Karpas-422 (cell line): Measurements from ENCODE around the gene SCAMP5. TPM values are rescaled to one million over a fixed set of nuclear protein-coding genes. Genes with fewer than 3 reads are reported as not detected.

ENCODE experiments used
- DNase-seq: peaks from one replicate; pipeline ENCODE4 v3.0.0-alpha.2; 2015
- H2AFZ ChIP-seq: fragments of 200-600 bp; sonication (generic); 2 replicates; pipeline ENCODE4 v1.6.1; 2014; ENCODE audit warnings: antibody characterized with exemption, low read length, mixed read lengths
- H3K27ac ChIP-seq: fragments of 200-600 bp; sonication (generic); 2 replicates; pipeline ENCODE4 v1.5.1; 2014; ENCODE audit warnings: mild to moderate bottlenecking, low read length, moderate library complexity
- H3K27me3 ChIP-seq: fragments of 200-600 bp; sonication (generic); 2 replicates; pipeline ENCODE4 v1.6.1; 2014; ENCODE audit warnings: low read length, mixed read lengths
- H3K36me3 ChIP-seq: fragments of 200-600 bp; sonication (generic); 2 replicates; pipeline ENCODE4 v1.6.1; 2014; ENCODE audit warnings: low read length, mixed read lengths; ENCODE audit not compliant: insufficient read depth
- H3K4me1 ChIP-seq: fragments of 200-600 bp; sonication (generic); 2 replicates; pipeline ENCODE4 v1.6.1; 2014; ENCODE audit warnings: mild to moderate bottlenecking, low read length, mixed read lengths
- H3K4me2 ChIP-seq: fragments of 200-600 bp; sonication (generic); 2 replicates; pipeline ENCODE4 v1.6.1; 2014; ENCODE audit warnings: low read length, low read depth, mild to moderate bottlenecking; ENCODE audit not compliant: poor library complexity, severe bottlenecking
- H3K4me3 ChIP-seq: fragments of 200-600 bp; sonication (generic); 2 replicates; pipeline ENCODE4 v1.5.1; 2014; ENCODE audit warnings: mild to moderate bottlenecking, antibody characterized with exemption, low read length, mixed read lengths
- H3K79me2 ChIP-seq: fragments of 200-600 bp; sonication (generic); 2 replicates; pipeline ENCODE4 v1.6.1; 2014; ENCODE audit warnings: mild to moderate bottlenecking, low read length, mixed read lengths
- H3K9ac ChIP-seq: fragments of 200-600 bp; sonication (generic); 2 replicates; pipeline ENCODE4 v1.6.0; 2014; ENCODE audit warnings: low read length
- H3K9me2 ChIP-seq: fragments of 200-600 bp; sonication (generic), shearing (Covaris generic); replicated peaks from 2 replicates; pipeline ENCODE4 v1.6.0; 2014; ENCODE audit warnings: mild to moderate bottlenecking, low read length, moderate library complexity; ENCODE audit not compliant: insufficient read depth
- H3K9me3 ChIP-seq: fragments of 300-700, 200-600 bp; sonication (generic); 2 replicates; pipeline ENCODE4 v1.6.1; 2014; ENCODE audit warnings: low read length, mixed read lengths
- H4K20me1 ChIP-seq: fragments of 200-600 bp; sonication (generic); 2 replicates; pipeline ENCODE4 v1.6.1; 2014; ENCODE audit warnings: mild to moderate bottlenecking, antibody characterized with exemption, low read length, low read depth; ENCODE audit not compliant: insufficient read depth
- total RNA-seq: library from RNA; depleted of rRNA; stranded (reverse); fragments of >200 nt; shearing (Covaris generic); gene quantifications from 2 replicates; pipeline ENCODE4 v1.2.3, GENCODE V29; 2014; ENCODE audit warnings: low replicate concordance

The SCAMP5 gene
- total RNA-seq, 1 experiment from 2014 or later = 54.0 TPM

DNA sequence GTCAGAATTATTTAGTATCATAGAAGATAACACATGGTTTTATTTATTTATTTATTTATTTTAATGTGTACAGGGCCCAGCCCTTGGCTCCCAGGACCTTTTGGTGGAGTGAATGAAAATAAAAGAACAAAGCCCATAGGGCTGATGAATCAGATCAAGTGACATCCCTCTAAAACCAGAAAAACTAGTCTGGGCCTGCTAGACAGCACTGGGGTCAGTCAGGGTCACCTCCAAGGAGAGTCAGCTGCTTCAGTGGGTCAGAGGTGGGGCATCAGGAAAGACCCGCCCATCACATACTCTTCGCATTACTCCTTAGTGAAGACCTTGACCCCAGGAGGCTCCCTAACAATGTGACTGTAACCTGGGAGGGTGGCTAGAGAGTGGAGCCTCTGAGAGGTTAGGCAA lies 40.9 kb downstream of the SCAMP5 start:
- no peaks in the 10 kb centered on the region for H3K4me1 ChIP-seq
- no peak for DNase-seq
- H3K4me3 ChIP-seq = no peak overlapping the region
- no peaks in the 10 kb centered on the region for H3K36me3 ChIP-seq
- peaks cover 53% of the 10 kb centered on the region; the same call in 1 of the 2 replicates for H4K20me1 ChIP-seq
- H3K27ac ChIP-seq = no peak overlapping the region
- H3K9me2 ChIP-seq = no peaks in the 10 kb centered on the region
- H3K27me3 ChIP-seq = no peaks in the 10 kb centered on the region
- H3K4me2 ChIP-seq = no peak overlapping the region
- H3K9me3 ChIP-seq = no peaks in the 10 kb centered on the region
- H3K79me2 ChIP-seq = no peaks in the 10 kb centered on the region
- H2AFZ ChIP-seq = no peak overlapping the region
- H3K9ac ChIP-seq = no peak overlapping the region

DNA sequence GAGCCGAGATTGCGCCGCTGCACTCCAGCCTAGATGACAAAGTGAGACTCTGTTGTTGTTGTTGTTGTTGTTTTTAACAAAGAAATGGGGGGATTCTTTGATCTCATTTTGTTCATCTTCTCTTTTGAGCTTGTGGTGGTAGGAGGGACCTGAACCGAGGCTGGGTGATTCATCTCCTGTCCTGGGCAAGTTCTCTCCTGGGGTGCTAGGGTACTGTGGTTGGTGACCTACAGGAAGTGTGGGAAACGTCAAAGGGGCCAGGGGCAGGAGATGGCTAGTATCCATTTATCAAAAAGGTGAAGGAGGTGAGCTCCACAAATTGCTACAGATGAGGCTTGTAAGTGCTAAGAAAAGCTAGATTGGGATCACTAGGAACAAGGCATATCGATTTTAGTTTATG lies 42.3 kb downstream of the SCAMP5 start:
- no peak for DNase-seq
- H3K9ac ChIP-seq = no peak overlapping the region
- no peaks in the 10 kb centered on the region for H3K79me2 ChIP-seq
- no peak overlapping the region for H3K27ac ChIP-seq
- H3K4me2 ChIP-seq = no peak overlapping the region
- peaks cover 64% of the 10 kb centered on the region for H4K20me1 ChIP-seq
- peaks cover 7% of the 10 kb centered on the region for H3K4me1 ChIP-seq
- H3K9me3 ChIP-seq = no peaks in the 10 kb centered on the region
- no peak overlapping the region for H3K4me3 ChIP-seq
- no peak overlapping the region for H2AFZ ChIP-seq
- H3K27me3 ChIP-seq = no peaks in the 10 kb centered on the region
- no peaks in the 10 kb centered on the region for H3K36me3 ChIP-seq
- no peaks in the 10 kb centered on the region for H3K9me2 ChIP-seq

DNA sequence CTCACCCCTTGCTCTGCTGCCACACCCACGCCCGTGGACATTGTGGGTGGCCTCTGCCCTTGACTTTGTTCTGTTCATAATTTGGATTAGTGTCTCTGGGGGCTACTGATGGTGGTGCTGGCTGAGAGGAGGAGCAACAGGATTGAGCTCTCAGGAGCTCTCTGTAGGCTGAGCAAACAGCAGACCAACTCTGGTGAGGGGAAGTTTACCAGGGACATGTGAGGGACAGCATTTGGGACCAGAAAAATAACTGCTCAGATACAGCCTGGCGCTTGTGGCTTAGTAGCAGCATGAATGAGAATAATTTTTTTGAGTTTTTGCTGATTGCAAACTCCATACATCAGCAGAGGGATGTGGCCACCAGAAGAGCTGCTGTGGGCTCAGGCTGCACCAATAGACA lies 42.9 kb downstream of the SCAMP5 start:
- H3K9me3 ChIP-seq = no peaks in the 10 kb centered on the region
- H2AFZ ChIP-seq = no peak overlapping the region
- no peaks in the 10 kb centered on the region for H3K79me2 ChIP-seq
- H3K36me3 ChIP-seq = no peaks in the 10 kb centered on the region
- peaks cover 61% of the 10 kb centered on the region for H4K20me1 ChIP-seq
- DNase-seq = no peak
- no peaks in the 10 kb centered on the region for H3K9me2 ChIP-seq
- H3K9ac ChIP-seq = no peak overlapping the region
- H3K27me3 ChIP-seq = no peaks in the 10 kb centered on the region
- no peak overlapping the region for H3K27ac ChIP-seq
- no peak overlapping the region for H3K4me3 ChIP-seq
- peaks cover 12% of the 10 kb centered on the region for H3K4me1 ChIP-seq
- no peak overlapping the region for H3K4me2 ChIP-seq

DNA sequence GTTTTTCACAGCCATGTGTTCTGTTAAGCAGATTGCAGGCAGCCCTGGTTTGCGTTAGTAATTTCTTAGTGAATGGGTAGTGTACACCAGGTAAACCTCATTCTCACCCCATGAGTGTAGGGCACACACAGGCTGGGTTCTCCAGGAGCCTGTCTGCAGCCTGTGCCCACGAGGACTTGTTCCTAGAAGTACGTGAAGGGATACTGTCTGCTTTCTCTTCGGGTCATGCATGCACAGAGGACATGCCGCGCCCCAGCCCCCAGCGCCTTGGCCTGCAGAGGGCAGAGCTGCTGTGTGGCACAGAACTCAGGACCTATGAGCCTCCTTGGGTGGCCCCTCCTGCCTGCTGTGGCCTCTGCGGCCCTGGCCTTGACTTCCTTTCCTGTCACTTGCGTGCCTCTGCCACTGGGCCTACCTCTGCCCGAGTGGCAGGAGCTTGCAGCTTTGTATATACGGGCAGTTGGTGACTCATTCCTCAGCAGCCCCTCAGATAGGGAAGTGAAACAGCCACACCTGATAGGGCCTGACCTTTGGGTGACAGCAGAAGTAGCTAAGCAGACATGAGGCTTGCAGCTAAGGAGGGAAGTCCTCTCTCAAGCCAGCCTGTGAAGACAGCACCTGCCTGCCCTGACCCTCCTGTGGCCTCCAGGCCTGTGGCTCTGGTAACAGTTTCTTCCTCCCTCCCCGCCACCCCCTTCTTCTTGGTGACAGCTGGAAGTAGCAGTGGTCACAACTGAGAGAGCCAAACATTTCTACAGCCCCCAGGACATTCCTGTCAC lies 47.6 kb downstream of the SCAMP5 start:
- peaks cover 9% of the 10 kb centered on the region; the same call in 1 of the 2 replicates for H3K36me3 ChIP-seq
- H3K27me3 ChIP-seq = no peaks in the 10 kb centered on the region
- H3K9ac ChIP-seq = peak overlapping the region; percentile 31; the same call in 1 of the 2 replicates
- peaks cover 43% of the 10 kb centered on the region for H3K4me1 ChIP-seq
- peak; percentile 97 for DNase-seq
- H2AFZ ChIP-seq = no peak overlapping the region
- H3K9me2 ChIP-seq = no peaks in the 10 kb centered on the region
- H3K27ac ChIP-seq = peak overlapping the region; percentile 65
- H3K79me2 ChIP-seq = no peaks in the 10 kb centered on the region
- peak overlapping the region; percentile 48 for H3K4me2 ChIP-seq
- no peak overlapping the region for H3K4me3 ChIP-seq
- peaks cover 78% of the 10 kb centered on the region for H4K20me1 ChIP-seq
- H3K9me3 ChIP-seq = no peaks in the 10 kb centered on the region

DNA sequence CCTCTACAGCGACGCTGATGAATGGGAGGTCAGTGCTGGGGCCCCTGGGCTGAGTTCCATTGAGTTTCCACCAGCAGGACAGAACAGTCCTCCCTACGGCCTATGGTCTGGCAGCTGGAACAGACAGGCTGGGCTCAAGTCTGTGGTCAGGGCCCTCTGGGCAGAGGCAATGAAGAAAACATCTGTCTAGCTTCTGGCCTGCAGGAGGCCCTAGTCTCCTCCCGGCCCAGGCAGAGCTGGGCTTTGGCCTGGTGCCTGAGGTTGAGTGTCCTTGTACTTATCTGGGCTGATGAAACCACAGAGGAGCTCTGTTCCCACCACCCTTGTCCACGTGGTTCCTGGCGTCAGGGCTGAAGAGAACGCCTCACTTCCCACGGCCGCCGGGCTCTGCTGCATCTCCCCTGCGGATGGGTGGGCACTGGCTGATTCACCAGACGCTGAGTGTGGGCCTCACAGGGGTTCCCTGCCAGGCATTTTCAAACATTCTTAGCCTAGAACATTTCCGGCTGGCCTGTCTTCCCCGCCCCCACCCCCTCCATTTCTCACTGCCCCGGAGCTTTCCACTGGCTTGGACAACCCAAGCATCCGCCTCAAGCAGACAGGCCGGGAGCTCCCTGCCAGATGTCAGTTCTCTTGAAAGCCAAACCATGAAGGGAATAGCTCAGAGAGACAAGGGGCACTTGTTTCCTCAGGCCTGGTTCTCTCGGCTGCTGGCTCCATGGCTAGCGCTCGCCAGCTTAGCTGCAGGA lies 48.3 kb downstream of the SCAMP5 start:
- Histone ChIP-seq H3K9me3 (no peaks in the 10 kb centered on the region), H3K79me2 (no peaks in the 10 kb centered on the region), H3K4me1 (peaks cover 43% of the 10 kb centered on the region), H2AFZ (no peak overlapping the region), H3K9me2 (no peaks in the 10 kb centered on the region), H3K27me3 (no peaks in the 10 kb centered on the region), H3K4me3 (no peak overlapping the region), H3K4me2 (peak overlapping the region; percentile 48), H3K9ac (peak overlapping the region; percentile 31; the same call in 1 of the 2 replicates), H3K27ac (peak overlapping the region; percentile 65), H4K20me1 (peaks cover 80% of the 10 kb centered on the region), H3K36me3 (peaks cover 9% of the 10 kb centered on the region; the same call in 1 of the 2 replicates)
- DNase-seq = peak; percentile 46

DNA sequence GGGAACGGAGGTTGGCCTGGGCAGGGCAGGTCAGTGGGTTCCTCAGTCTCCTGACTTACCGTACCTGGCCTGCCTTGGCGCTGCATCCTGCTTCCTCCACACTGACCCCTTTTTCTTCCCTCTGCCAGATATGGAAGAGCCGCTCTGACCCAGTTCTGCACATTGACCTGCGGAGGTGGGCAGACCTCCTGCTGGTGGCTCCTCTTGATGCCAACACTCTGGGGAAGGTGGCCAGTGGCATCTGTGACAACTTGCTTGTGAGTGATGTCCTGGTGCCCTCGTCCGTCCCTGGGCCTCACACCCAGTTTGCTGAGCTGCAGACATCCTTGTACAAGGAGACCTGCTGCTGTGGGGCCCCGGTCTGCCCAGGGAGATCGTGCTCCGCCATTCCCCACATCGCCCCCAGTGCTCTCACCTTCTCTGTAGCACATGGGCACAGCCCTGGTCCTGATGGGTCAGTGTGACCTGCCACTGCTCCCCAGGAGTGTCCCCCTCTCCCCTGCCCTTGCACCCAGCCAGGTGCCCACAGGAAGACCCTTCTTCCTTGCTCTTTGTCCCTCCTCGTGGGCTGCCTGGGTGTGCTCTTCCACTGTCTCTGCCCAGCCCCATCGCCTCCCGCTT lies 49.0 kb downstream of the SCAMP5 start:
- no peaks in the 10 kb centered on the region for H3K9me2 ChIP-seq
- no peaks in the 10 kb centered on the region for H3K27me3 ChIP-seq
- peaks cover 43% of the 10 kb centered on the region for H3K4me1 ChIP-seq
- H3K9me3 ChIP-seq = no peaks in the 10 kb centered on the region
- H3K9ac ChIP-seq = no peak overlapping the region
- peaks cover 11% of the 10 kb centered on the region; the same call in 1 of the 2 replicates for H3K36me3 ChIP-seq
- no peak overlapping the region for H3K4me2 ChIP-seq
- no peak overlapping the region for H3K27ac ChIP-seq
- no peaks in the 10 kb centered on the region for H3K79me2 ChIP-seq
- DNase-seq = no peak
- no peak overlapping the region for H3K4me3 ChIP-seq
- H4K20me1 ChIP-seq = peaks cover 82% of the 10 kb centered on the region
- H2AFZ ChIP-seq = no peak overlapping the region

DNA sequence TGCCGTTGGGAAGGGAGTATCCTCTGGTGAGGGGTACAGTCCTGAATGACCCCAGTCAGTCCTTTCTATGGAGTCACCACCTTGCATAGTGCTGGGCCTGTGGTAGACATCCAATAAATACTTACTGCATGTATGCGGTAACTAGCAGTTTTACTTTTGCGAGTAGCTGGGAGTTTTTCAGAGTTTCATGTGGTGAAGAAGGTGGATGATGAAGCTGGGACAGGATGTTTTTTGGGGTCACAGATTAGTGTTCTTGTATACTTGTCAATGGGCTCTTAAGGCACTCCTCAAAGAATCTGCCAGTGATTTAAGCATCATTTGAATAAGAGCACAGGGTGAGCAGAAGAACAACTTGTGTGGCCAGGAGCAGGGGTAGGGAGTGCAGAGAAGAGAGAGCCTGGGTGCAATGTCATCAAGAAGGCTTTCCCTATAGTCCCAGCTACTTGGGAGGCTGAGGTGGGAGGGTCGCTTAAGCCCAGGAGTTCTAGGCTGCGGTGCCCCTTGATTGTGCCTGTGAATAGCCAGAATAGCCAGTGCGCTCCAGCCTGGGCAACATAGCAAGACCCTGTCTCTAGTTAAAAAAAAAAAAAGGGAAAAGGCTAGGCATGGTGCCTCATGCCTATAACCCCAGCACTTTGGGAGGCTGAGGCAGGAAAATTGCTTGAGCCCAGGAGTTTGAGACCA lies 50.1 kb downstream of the SCAMP5 start:
- no peak overlapping the region for H3K4me3 ChIP-seq
- H3K9ac ChIP-seq = no peak overlapping the region
- no peaks in the 10 kb centered on the region for H3K27me3 ChIP-seq
- no peaks in the 10 kb centered on the region for H3K9me3 ChIP-seq
- H3K9me2 ChIP-seq = no peaks in the 10 kb centered on the region
- H3K27ac ChIP-seq = no peak overlapping the region
- peaks cover 13% of the 10 kb centered on the region; the same call in 1 of the 2 replicates for H3K36me3 ChIP-seq
- no peak overlapping the region for H2AFZ ChIP-seq
- no peak overlapping the region for H3K4me2 ChIP-seq
- H3K79me2 ChIP-seq = no peaks in the 10 kb centered on the region
- peaks cover 86% of the 10 kb centered on the region for H4K20me1 ChIP-seq
- DNase-seq = no peak
- peaks cover 43% of the 10 kb centered on the region for H3K4me1 ChIP-seq
